Neuronal stem cell (in vitro differentiated cells): ENCODE data around the gene DENND1C.

Experiments
- DNase-seq: peaks from one replicate; pipeline ENCODE4 v3.0.0-alpha.2; 2013; ENCODE audit warnings: low spot score
- H2AFZ ChIP-seq: one replicate; pipeline ENCODE4 v1.6.1; 2013; ENCODE audit warnings: mild to moderate bottlenecking, low read length, inconsistent platforms
- H2AK5ac ChIP-seq: 2 replicates; pipeline ENCODE4 v1.6.1; 2013; ENCODE audit warnings: low read depth, mild to moderate bottlenecking, inconsistent platforms, low read length, moderate library complexity, mixed read lengths
- H2BK120ac ChIP-seq: 2 replicates; pipeline ENCODE4 v1.6.1; 2013; ENCODE audit warnings: low read depth, mild to moderate bottlenecking, inconsistent platforms, low read length, moderate library complexity, mixed read lengths
- H2BK12ac ChIP-seq: one replicate; pipeline ENCODE4 v1.6.1; 2013; ENCODE audit warnings: low read length, inconsistent platforms
- H2BK15ac ChIP-seq: 2 replicates; pipeline ENCODE4 v1.6.1; 2013; ENCODE audit warnings: mild to moderate bottlenecking, low read length, inconsistent platforms, mixed read lengths
- H2BK5ac ChIP-seq: one replicate; pipeline ENCODE4 v1.6.1; 2013; ENCODE audit warnings: inconsistent platforms, mild to moderate bottlenecking, low read length, moderate library complexity
- H3K14ac ChIP-seq: one replicate; pipeline ENCODE4 v1.6.1; 2013; ENCODE audit warnings: low read length, inconsistent platforms
- H3K18ac ChIP-seq: 2 replicates; pipeline ENCODE4 v1.6.1; 2013; ENCODE audit warnings: low read length, inconsistent platforms
- H3K23ac ChIP-seq: 2 replicates; pipeline ENCODE4 v1.6.1; 2013; ENCODE audit warnings: low read depth, mild to moderate bottlenecking, mixed read lengths, low read length, inconsistent platforms; ENCODE audit not compliant: poor library complexity
- H3K27ac ChIP-seq: replicated peaks from 3 replicates; pipeline ENCODE4 v1.5.1; 2013; ENCODE audit warnings: low read length, inconsistent platforms
- H3K27me3 ChIP-seq, 3 experiments: 2 replicates each; pipeline ENCODE4 v1.6.1; 2013; ENCODE audit warnings: low read length in 3 of 3, mild to moderate bottlenecking in 2 of 3, inconsistent platforms in 1 of 3, low read depth in 1 of 3, mixed read lengths in 1 of 3, moderate library complexity in 1 of 3; ENCODE audit not compliant: control insufficient read depth in 3 of 3, insufficient read depth in 3 of 3
- H3K36me3 ChIP-seq, 2 donors: replicated peaks in 1 of 2; 2 replicates each; pipeline ENCODE4 v1.6.1; 2013; ENCODE audit warnings: low read length in 2 of 2; ENCODE audit not compliant: control insufficient read depth in 2 of 2, insufficient read depth in 2 of 2
- H3K4ac ChIP-seq: 2 replicates; pipeline ENCODE4 v1.6.1; 2013; ENCODE audit warnings: inconsistent platforms, mild to moderate bottlenecking, low read length, moderate library complexity
- H3K4me1 ChIP-seq, 2 donors: 1 replicate in 1 of 2; 2 replicates in 1 of 2; pipeline ENCODE4 v1.6.1; 2013; ENCODE audit warnings: low read length in 2 of 2, low read depth in 1 of 2; ENCODE audit not compliant: control insufficient read depth in 2 of 2, insufficient read depth in 1 of 2
- H3K4me2 ChIP-seq: one replicate; pipeline ENCODE4 v1.6.1; 2013; ENCODE audit warnings: mild to moderate bottlenecking, low read length, inconsistent platforms; ENCODE audit not compliant: insufficient read depth, poor library complexity, severe bottlenecking
- H3K4me3 ChIP-seq, 2 donors: 2 replicates each; pipeline ENCODE4 v1.5.1; 2013; ENCODE audit warnings: low read length in 2 of 2, mild to moderate bottlenecking in 2 of 2, inconsistent platforms in 1 of 2, moderate library complexity in 1 of 2
- H3K79me1 ChIP-seq: one replicate; pipeline ENCODE4 v1.6.1; 2013; ENCODE audit warnings: low read depth, mild to moderate bottlenecking, inconsistent platforms, low read length, moderate library complexity
- H3K9ac ChIP-seq: one replicate; pipeline ENCODE4 v1.6.1; 2013; ENCODE audit warnings: mild to moderate bottlenecking, low read depth, low read length, inconsistent platforms; ENCODE audit not compliant: poor library complexity
- H3K9me3 ChIP-seq, 2 donors: replicated peaks in 1 of 2; 2 replicates each; pipeline versions ENCODE3 to v1.6.1; 2013; ENCODE audit warnings: low read length in 2 of 2, mild to moderate bottlenecking in 2 of 2, inconsistent platforms in 1 of 2, low read depth in 1 of 2, mixed read lengths in 1 of 2, moderate library complexity in 1 of 2; ENCODE audit not compliant: control insufficient read depth in 2 of 2, insufficient read depth in 1 of 2
- H4K8ac ChIP-seq: one replicate; pipeline ENCODE4 v1.6.1; 2013; ENCODE audit warnings: low read depth, mild to moderate bottlenecking, inconsistent platforms, low read length, moderate library complexity
- H4K91ac ChIP-seq: one replicate; pipeline ENCODE4 v1.6.1; 2013; ENCODE audit warnings: low read length, low read depth, mild to moderate bottlenecking, inconsistent platforms; ENCODE audit not compliant: poor library complexity
- WGBS, 2 donors: extraction: QIAGEN DNeasy Blood & Tissue Kit; methylation state at CpG; one replicate each; pipeline ENCODE4 v1.1.7; 2013; ENCODE audit warnings: missing lambda C conversion rate in 2 of 2, mixed read lengths in 1 of 2; ENCODE audit not compliant: insufficient read length in 2 of 2, insufficient replicate concordance in 1 of 2; ENCODE audit errors: extremely low coverage in 2 of 2; 5-methylcytosine and 5-hydroxymethylcytosine counted together

DENND1C gene

GRCh38 chr19:6529351-6529750 is 47.8 kb upstream of the DENND1C start:
- H3K9ac ChIP-seq: no peak overlapping the region
- no peaks in the 10 kb centered on the region for H3K36me3 ChIP-seq
- H2AK5ac ChIP-seq: no peak overlapping the region
- no peak overlapping the region for H4K8ac ChIP-seq
- no peak overlapping the region for H2BK12ac ChIP-seq
- no peak overlapping the region for H3K14ac ChIP-seq
- no peak overlapping the region for H2BK15ac ChIP-seq
- H3K27me3 ChIP-seq: peaks cover 18 to 35% (median 26%) of the 10 kb centered on the region in 3 experiments
- H3K4me2 ChIP-seq: no peak overlapping the region
- H3K18ac ChIP-seq: no peak overlapping the region
- H3K79me1 ChIP-seq: no peaks in the 10 kb centered on the region
- H3K4ac ChIP-seq: no peak overlapping the region
- no CpG with 5 or more reads among the region's 2 CpGs for WGBS, 2 donors
- H3K4me1 ChIP-seq: peaks cover 7 to 17% of the 10 kb centered on the region in 2 donors
- H3K27ac ChIP-seq: no peak overlapping the region
- H4K91ac ChIP-seq: no peak overlapping the region
- no peak overlapping the region for H2AFZ ChIP-seq
- no peak overlapping the region for H3K4me3 ChIP-seq
- H2BK120ac ChIP-seq: no peak overlapping the region
- H3K9me3 ChIP-seq: peaks cover 0 to 3% of the 10 kb centered on the region in 2 donors
- H3K23ac ChIP-seq: no peak overlapping the region
- H2BK5ac ChIP-seq: no peak overlapping the region
- DNase-seq: no peak

- H3K4me1 ChIP-seq: peaks cover 7 to 13% of the 10 kb centered on the region in 2 donors
- no peak overlapping the region for H3K4me2 ChIP-seq
- no peaks in the 10 kb centered on the region for H3K79me1 ChIP-seq
- H3K36me3 ChIP-seq: no peaks in the 10 kb centered on the region
- no peak overlapping the region for H3K4ac ChIP-seq
- no peak overlapping the region for H3K14ac ChIP-seq
- no peak overlapping the region for H4K8ac ChIP-seq
- H2AFZ ChIP-seq: no peak overlapping the region
- no peak overlapping the region for H4K91ac ChIP-seq
- no peak overlapping the region for H3K27ac ChIP-seq
- H3K27me3 ChIP-seq: peaks cover 18 to 29% (median 22%) of the 10 kb centered on the region in 3 experiments
- H2BK5ac ChIP-seq: no peak overlapping the region
- WGBS, 2 donors: no CpG with 5 or more reads among the region's 9 CpGs
- H2BK120ac ChIP-seq: no peak overlapping the region
- H2AK5ac ChIP-seq: no peak overlapping the region
- peaks cover 0 to 3% of the 10 kb centered on the region in 2 donors for H3K9me3 ChIP-seq
- H2BK15ac ChIP-seq: no peak overlapping the region
- H3K4me3 ChIP-seq: no peak overlapping the region
- H3K9ac ChIP-seq: no peak overlapping the region
- no peak for DNase-seq
- H3K18ac ChIP-seq: no peak overlapping the region
- no peak overlapping the region for H2BK12ac ChIP-seq
- no peak overlapping the region for H3K23ac ChIP-seq
Observed at GRCh38 chr19:6528544-6529121, 47.0 kb upstream of the DENND1C start.

- H2BK5ac ChIP-seq: no peak overlapping the region
- no peak overlapping the region for H3K9ac ChIP-seq
- H3K9me3 ChIP-seq: peaks cover 0 to 3% of the 10 kb centered on the region in 2 donors
- H2AK5ac ChIP-seq: no peak overlapping the region
- H3K27me3 ChIP-seq: peaks cover 18 to 28% (median 22%) of the 10 kb centered on the region in 3 experiments
- no peak overlapping the region for H2BK120ac ChIP-seq
- H4K8ac ChIP-seq: no peak overlapping the region
- no peaks in the 10 kb centered on the region for H3K36me3 ChIP-seq
- no peak overlapping the region for H3K27ac ChIP-seq
- H3K23ac ChIP-seq: no peak overlapping the region
- DNase-seq: no peak
- peaks cover 7 to 13% of the 10 kb centered on the region in 2 donors for H3K4me1 ChIP-seq
- H3K4ac ChIP-seq: no peak overlapping the region
- no peak overlapping the region for H3K4me3 ChIP-seq
- H4K91ac ChIP-seq: no peak overlapping the region
- no peak overlapping the region for H2BK15ac ChIP-seq
- H2AFZ ChIP-seq: no peak overlapping the region
- no peak overlapping the region for H3K18ac ChIP-seq
- WGBS, 2 donors: no CpG with 5 or more reads among the region's 17 CpGs
- H3K79me1 ChIP-seq: no peaks in the 10 kb centered on the region
- no peak overlapping the region for H3K4me2 ChIP-seq
- H3K14ac ChIP-seq: no peak overlapping the region
- no peak overlapping the region for H2BK12ac ChIP-seq
Observed at GRCh38 chr19:6527893-6528543, 46.4 kb upstream of the DENND1C start.

- no peak overlapping the region for H2BK15ac ChIP-seq
- H3K27me3 ChIP-seq: peaks cover 0 to 3% (median 0%) of the 10 kb centered on the region in 3 experiments
- no peak overlapping the region for H3K23ac ChIP-seq
- no peak overlapping the region for H2AFZ ChIP-seq
- H3K27ac ChIP-seq: no peak overlapping the region
- no peaks in the 10 kb centered on the region for H3K79me1 ChIP-seq
- H3K4ac ChIP-seq: no peak overlapping the region
- no peak overlapping the region for H2BK12ac ChIP-seq
- no CpG with 5 or more reads among the region's 2 CpGs for WGBS, 2 donors
- H2AK5ac ChIP-seq: no peak overlapping the region
- H3K14ac ChIP-seq: no peak overlapping the region
- no peak overlapping the region for H3K4me2 ChIP-seq
- H4K91ac ChIP-seq: no peak overlapping the region
- H3K9ac ChIP-seq: no peak overlapping the region
- H3K18ac ChIP-seq: no peak overlapping the region
- H4K8ac ChIP-seq: no peak overlapping the region
- no peak overlapping the region for H2BK5ac ChIP-seq
- H3K4me1 ChIP-seq: no peaks in the 10 kb centered on the region
- no peak for DNase-seq
- H3K4me3 ChIP-seq: no peak overlapping the region
- H3K36me3 ChIP-seq: no peaks in the 10 kb centered on the region
- no peaks in the 10 kb centered on the region for H3K9me3 ChIP-seq
- H2BK120ac ChIP-seq: no peak overlapping the region
Observed at GRCh38 chr19:6524311-6524710, 42.7 kb upstream of the DENND1C start.
